Neuronal stem cell (in vitro differentiated cells): Measurements from ENCODE around the gene PRODH2.

ENCODE experiments used
- DNase-seq: peaks from one replicate; pipeline ENCODE4 v3.0.0-alpha.2; 2013; ENCODE audit warnings: low spot score
- H2AFZ ChIP-seq: one replicate; pipeline ENCODE4 v1.6.1; 2013; ENCODE audit warnings: mild to moderate bottlenecking, low read length, inconsistent platforms
- H2AK5ac ChIP-seq: 2 replicates; pipeline ENCODE4 v1.6.1; 2013; ENCODE audit warnings: low read depth, mild to moderate bottlenecking, inconsistent platforms, low read length, moderate library complexity, mixed read lengths
- H2BK120ac ChIP-seq: 2 replicates; pipeline ENCODE4 v1.6.1; 2013; ENCODE audit warnings: low read depth, mild to moderate bottlenecking, inconsistent platforms, low read length, moderate library complexity, mixed read lengths
- H2BK12ac ChIP-seq: one replicate; pipeline ENCODE4 v1.6.1; 2013; ENCODE audit warnings: low read length, inconsistent platforms
- H2BK15ac ChIP-seq: 2 replicates; pipeline ENCODE4 v1.6.1; 2013; ENCODE audit warnings: mild to moderate bottlenecking, low read length, inconsistent platforms, mixed read lengths
- H2BK5ac ChIP-seq: one replicate; pipeline ENCODE4 v1.6.1; 2013; ENCODE audit warnings: inconsistent platforms, mild to moderate bottlenecking, low read length, moderate library complexity
- H3K14ac ChIP-seq: one replicate; pipeline ENCODE4 v1.6.1; 2013; ENCODE audit warnings: low read length, inconsistent platforms
- H3K18ac ChIP-seq: 2 replicates; pipeline ENCODE4 v1.6.1; 2013; ENCODE audit warnings: low read length, inconsistent platforms
- H3K23ac ChIP-seq: 2 replicates; pipeline ENCODE4 v1.6.1; 2013; ENCODE audit warnings: low read depth, mild to moderate bottlenecking, mixed read lengths, low read length, inconsistent platforms; ENCODE audit not compliant: poor library complexity
- H3K27ac ChIP-seq: replicated peaks from 3 replicates; pipeline ENCODE4 v1.5.1; 2013; ENCODE audit warnings: low read length, inconsistent platforms
- H3K27me3 ChIP-seq, 3 experiments: 2 replicates each; pipeline ENCODE4 v1.6.1; 2013; ENCODE audit warnings: low read length in 3 of 3, mild to moderate bottlenecking in 2 of 3, inconsistent platforms in 1 of 3, low read depth in 1 of 3, mixed read lengths in 1 of 3, moderate library complexity in 1 of 3; ENCODE audit not compliant: control insufficient read depth in 3 of 3, insufficient read depth in 3 of 3
- H3K36me3 ChIP-seq, 2 donors: replicated peaks in 1 of 2; 2 replicates each; pipeline ENCODE4 v1.6.1; 2013; ENCODE audit warnings: low read length in 2 of 2; ENCODE audit not compliant: control insufficient read depth in 2 of 2, insufficient read depth in 2 of 2
- H3K4ac ChIP-seq: 2 replicates; pipeline ENCODE4 v1.6.1; 2013; ENCODE audit warnings: inconsistent platforms, mild to moderate bottlenecking, low read length, moderate library complexity
- H3K4me1 ChIP-seq, 2 donors: 1 replicate in 1 of 2; 2 replicates in 1 of 2; pipeline ENCODE4 v1.6.1; 2013; ENCODE audit warnings: low read length in 2 of 2, low read depth in 1 of 2; ENCODE audit not compliant: control insufficient read depth in 2 of 2, insufficient read depth in 1 of 2
- H3K4me2 ChIP-seq: one replicate; pipeline ENCODE4 v1.6.1; 2013; ENCODE audit warnings: mild to moderate bottlenecking, low read length, inconsistent platforms; ENCODE audit not compliant: insufficient read depth, poor library complexity, severe bottlenecking
- H3K4me3 ChIP-seq, 2 donors: 2 replicates each; pipeline ENCODE4 v1.5.1; 2013; ENCODE audit warnings: low read length in 2 of 2, mild to moderate bottlenecking in 2 of 2, inconsistent platforms in 1 of 2, moderate library complexity in 1 of 2
- H3K79me1 ChIP-seq: one replicate; pipeline ENCODE4 v1.6.1; 2013; ENCODE audit warnings: low read depth, mild to moderate bottlenecking, inconsistent platforms, low read length, moderate library complexity
- H3K9ac ChIP-seq: one replicate; pipeline ENCODE4 v1.6.1; 2013; ENCODE audit warnings: mild to moderate bottlenecking, low read depth, low read length, inconsistent platforms; ENCODE audit not compliant: poor library complexity
- H3K9me3 ChIP-seq, 2 donors: replicated peaks in 1 of 2; 2 replicates each; pipeline versions ENCODE3 to v1.6.1; 2013; ENCODE audit warnings: low read length in 2 of 2, mild to moderate bottlenecking in 2 of 2, inconsistent platforms in 1 of 2, low read depth in 1 of 2, mixed read lengths in 1 of 2, moderate library complexity in 1 of 2; ENCODE audit not compliant: control insufficient read depth in 2 of 2, insufficient read depth in 1 of 2
- H4K8ac ChIP-seq: one replicate; pipeline ENCODE4 v1.6.1; 2013; ENCODE audit warnings: low read depth, mild to moderate bottlenecking, inconsistent platforms, low read length, moderate library complexity
- H4K91ac ChIP-seq: one replicate; pipeline ENCODE4 v1.6.1; 2013; ENCODE audit warnings: low read length, low read depth, mild to moderate bottlenecking, inconsistent platforms; ENCODE audit not compliant: poor library complexity
- WGBS, 2 donors: extraction: QIAGEN DNeasy Blood & Tissue Kit; methylation state at CpG; one replicate each; pipeline ENCODE4 v1.1.7; 2013; ENCODE audit warnings: missing lambda C conversion rate in 2 of 2, mixed read lengths in 1 of 2; ENCODE audit not compliant: insufficient read length in 2 of 2, insufficient replicate concordance in 1 of 2; ENCODE audit errors: extremely low coverage in 2 of 2; 5-methylcytosine and 5-hydroxymethylcytosine counted together

Gene PRODH2

GRCh38 chr19:35822579-35822978 is 9.9 kb upstream of the PRODH2 start:
- no peaks in the 10 kb centered on the region for H3K79me1 ChIP-seq
- H3K27ac ChIP-seq = no peak overlapping the region
- no peak overlapping the region for H3K4me3 ChIP-seq
- H2AFZ ChIP-seq = peak overlapping the region; percentile 51
- H2AK5ac ChIP-seq = no peak overlapping the region
- no peaks in the 10 kb centered on the region for H3K9me3 ChIP-seq
- H3K4me1 ChIP-seq = peaks cover 0 to 3% of the 10 kb centered on the region in 2 donors
- H4K8ac ChIP-seq = no peak overlapping the region
- peaks cover 0 to 2% (median 0%) of the 10 kb centered on the region in 3 experiments for H3K27me3 ChIP-seq
- H3K18ac ChIP-seq = no peak overlapping the region
- WGBS, 2 donors = no CpG with 5 or more reads among the region's 3 CpGs
- no peak overlapping the region for H3K4me2 ChIP-seq
- H3K36me3 ChIP-seq = no peaks in the 10 kb centered on the region
- H3K23ac ChIP-seq = no peak overlapping the region
- no peak overlapping the region for H2BK120ac ChIP-seq
- no peak overlapping the region for H3K9ac ChIP-seq
- H2BK15ac ChIP-seq = no peak overlapping the region
- no peak for DNase-seq
- no peak overlapping the region for H3K4ac ChIP-seq
- no peak overlapping the region for H2BK12ac ChIP-seq
- no peak overlapping the region for H3K14ac ChIP-seq
- H4K91ac ChIP-seq = no peak overlapping the region
- no peak overlapping the region for H2BK5ac ChIP-seq

DNA sequence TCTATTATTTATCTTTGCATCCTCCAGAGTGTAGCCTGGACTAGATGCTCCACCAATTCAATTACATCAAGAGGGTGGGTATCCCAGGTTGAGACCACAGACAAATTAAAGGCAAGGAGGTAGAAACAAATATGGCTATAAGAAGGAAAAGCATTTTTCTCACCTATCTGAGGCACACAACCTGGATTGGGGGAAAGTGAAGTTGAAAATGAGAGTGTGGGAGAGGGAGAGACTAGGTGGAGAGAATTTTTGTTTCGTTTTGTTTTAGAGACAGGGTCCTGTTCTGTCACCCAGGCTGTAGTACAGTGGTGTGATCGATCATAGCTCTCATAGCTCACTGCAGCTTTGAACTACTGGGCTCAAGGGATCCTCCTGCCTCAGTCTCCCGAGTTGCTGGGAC is 5.8 kb upstream of the PRODH2 start:
- H2BK120ac ChIP-seq = no peak overlapping the region
- no peaks in the 10 kb centered on the region for H3K79me1 ChIP-seq
- no peak overlapping the region for H2BK5ac ChIP-seq
- no peak overlapping the region for H2AK5ac ChIP-seq
- H3K36me3 ChIP-seq = no peaks in the 10 kb centered on the region
- no peak overlapping the region for H3K27ac ChIP-seq
- no peak overlapping the region for H3K4me2 ChIP-seq
- H4K91ac ChIP-seq = no peak overlapping the region
- H3K4me1 ChIP-seq = peaks cover 0 to 3% of the 10 kb centered on the region in 2 donors
- no peak overlapping the region for H3K4ac ChIP-seq
- no peak overlapping the region for H3K18ac ChIP-seq
- H4K8ac ChIP-seq = no peak overlapping the region
- H3K23ac ChIP-seq = no peak overlapping the region
- no peak for DNase-seq
- no peak overlapping the region for H3K14ac ChIP-seq
- H3K4me3 ChIP-seq = no peak overlapping the region
- H3K9me3 ChIP-seq = no peaks in the 10 kb centered on the region
- no peak overlapping the region for H2AFZ ChIP-seq
- no peak overlapping the region for H2BK15ac ChIP-seq
- 100% methylated on average over 1 of the region's 3 CpGs; no CpG with 5 or more reads in 1 of the 2 donors for WGBS, 2 donors
- no peak overlapping the region for H3K9ac ChIP-seq
- no peak overlapping the region for H2BK12ac ChIP-seq
- H3K27me3 ChIP-seq = no peaks in the 10 kb centered on the region

DNA sequence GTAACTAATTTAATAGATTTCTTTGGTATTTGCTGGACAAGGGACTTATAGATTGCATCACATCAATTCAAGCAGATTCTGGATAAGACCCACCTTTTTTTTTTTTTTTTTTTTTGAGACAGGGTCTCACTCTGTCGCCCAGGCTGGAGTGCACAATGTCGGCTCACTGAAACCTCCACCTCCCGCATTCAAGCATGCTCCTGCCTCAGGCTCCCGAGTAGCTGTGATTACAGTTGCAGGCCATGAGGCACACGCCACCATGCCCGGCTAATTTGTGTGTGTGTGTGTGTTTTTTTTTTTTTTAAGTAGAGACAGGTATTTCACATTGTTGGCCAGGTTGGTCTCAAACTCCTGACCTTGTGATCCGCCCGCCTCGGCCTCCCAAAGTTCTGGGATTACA is 4.2 kb upstream of the PRODH2 start:
- no peak overlapping the region for H2BK5ac ChIP-seq
- H4K91ac ChIP-seq = no peak overlapping the region
- no peak overlapping the region for H3K14ac ChIP-seq
- H3K36me3 ChIP-seq = no peaks in the 10 kb centered on the region
- peaks cover 0 to 8% (median 0%) of the 10 kb centered on the region in 3 experiments for H3K27me3 ChIP-seq
- H3K9ac ChIP-seq = no peak overlapping the region
- peaks cover 0 to 3% of the 10 kb centered on the region in 2 donors for H3K4me1 ChIP-seq
- H3K27ac ChIP-seq = no peak overlapping the region
- H3K18ac ChIP-seq = no peak overlapping the region
- no peak for DNase-seq
- H4K8ac ChIP-seq = no peak overlapping the region
- H2AFZ ChIP-seq = no peak overlapping the region
- WGBS, 2 donors = no CpG with 5 or more reads among the region's 9 CpGs
- no peaks in the 10 kb centered on the region for H3K79me1 ChIP-seq
- H2BK15ac ChIP-seq = no peak overlapping the region
- no peak overlapping the region for H3K23ac ChIP-seq
- H3K4ac ChIP-seq = no peak overlapping the region
- no peak overlapping the region for H2BK12ac ChIP-seq
- no peaks in the 10 kb centered on the region for H3K9me3 ChIP-seq
- no peak overlapping the region for H2BK120ac ChIP-seq
- H3K4me2 ChIP-seq = no peak overlapping the region
- H2AK5ac ChIP-seq = no peak overlapping the region
- H3K4me3 ChIP-seq = no peak overlapping the region

GRCh38 chr19:35816262-35816661 is 3.6 kb upstream of the PRODH2 start:
- whole genome bisulfite sequencing, 2 donors = no CpG with 5 or more reads among the region's 6 CpGs

More at GRCh38 chr19:35816262-35816661, 3.6 kb upstream of the PRODH2 start:
- Histone ChIP-seq H3K79me1 (no peaks in the 10 kb centered on the region), H3K9ac (no peak overlapping the region), H3K9me3 (no peaks in the 10 kb centered on the region), H2AFZ (no peak overlapping the region), H3K27me3 (peaks cover 0 to 11% (median 0%) of the 10 kb centered on the region in 3 experiments), H3K4me2 (no peak overlapping the region), H2BK15ac (no peak overlapping the region), H2BK5ac (no peak overlapping the region), H4K91ac (no peak overlapping the region), H3K4ac (no peak overlapping the region), H3K4me3 (no peak overlapping the region), H3K14ac (no peak overlapping the region), H3K27ac (no peak overlapping the region), H4K8ac (no peak overlapping the region), H2BK12ac (no peak overlapping the region), H3K4me1 (peaks cover 0 to 3% of the 10 kb centered on the region in 2 donors), H3K23ac (no peak overlapping the region), H3K36me3 (no peaks in the 10 kb centered on the region), H2BK120ac (no peak overlapping the region), H2AK5ac (no peak overlapping the region), H3K18ac (no peak overlapping the region)
- no peak for DNase-seq
